ENCODE measurements around the gene ACAD9. TPM values are rescaled to one million over a fixed set of nuclear protein-coding genes. Genes with fewer than 3 reads are reported as not detected.

The ACAD9 gene
- total RNA-seq, 2 experiments from 2014 or later, result 60.0 to 70.7 TPM

Other genes starting within 250 kb of the ACAD9 start
- 100 to 1,000 TPM; 138 to 153 TPM for gene RPN1, start 228.8 kb upstream of the ACAD9 start, total RNA-seq
- gene RAB7A, start 153.4 kb upstream of the ACAD9 start, total RNA-seq, result 100 to 1,000 TPM; 297 to 534 TPM
- gene CFAP92, start 114.5 kb downstream of the ACAD9 start, total RNA-seq, result under 1 TPM; 0.64 to 0.88 TPM
- under 1 TPM; 0.19 to 0.39 TPM for gene EFCC1, start 121.7 kb downstream of the ACAD9 start, total RNA-seq
- not detected for gene GP9, start 181.2 kb downstream of the ACAD9 start, total RNA-seq
- gene RAB43, start 242.2 kb downstream of the ACAD9 start, total RNA-seq, result 10 to 100 TPM; 32.1 to 51.8 TPM